Mammary epithelial cell (primary cell): ENCODE data around the gene COX7A2.

Experiments used
- CTCF ChIP-seq, 2 donors: IDR thresholded peaks in 1 of 2; conservative IDR thresholded peaks in 1 of 2; 2 replicates each; pipeline ENCODE4 v1.5.1; 2011 to 2012; ENCODE audit warnings: inconsistent platforms in 2 of 2, low read length in 2 of 2, mild to moderate bottlenecking in 2 of 2, control low read depth in 1 of 2, low read depth in 1 of 2; ENCODE audit not compliant: insufficient read depth in 1 of 2; ENCODE audit errors: extremely low read depth in 1 of 2
- EZH2 ChIP-seq: IDR thresholded peaks from 2 replicates; pipeline ENCODE4 v1.6.1; 2012; ENCODE audit warnings: low read length, inconsistent platforms, borderline replicate concordance

GRCh38 chr6:75275067-75275466, 31.5 kb upstream of the COX7A2 start:
- TF ChIP-seq CTCF (conservative IDR thresholded peaks at IDR 0.05 in 1 of 2, IDR thresholded peaks at IDR 0.05 in 1 of 2; ENCODE audit: extremely low read depth in 1 of 2, insufficient read depth in 1 of 2, low read depth in 1 of 2, low read length in 2 of 2) (no peak), EZH2 (no peak)
